Spleen (tissue), 7 donors: Measurements from ENCODE around the gene SCGB1D1.

ENCODE experiments used
- CTCF ChIP-seq, 11 experiments: fragments of 200-600 bp in 7 of 11; fragments of 450-650 bp in 4 of 11; sonication (generic) in 4 of 11; IDR thresholded peaks in 8 of 11; conservative IDR thresholded peaks in 3 of 11; 1 replicate in 7 of 11; 2 replicates in 4 of 11; pipeline versions ENCODE4 v1.4.0 to v1.8.0; 2016 to 2021; ENCODE audit warnings: antibody characterized with exemption in 11 of 11, inconsistent platforms in 4 of 11, mild to moderate bottlenecking in 1 of 11
- POLR2A ChIP-seq, 3 donors: fragments of 450-650 bp; IDR thresholded peaks; one replicate each; pipeline ENCODE4 v1.5.1; 2017; ENCODE audit warnings: antibody characterized with exemption in 3 of 3, mild to moderate bottlenecking in 1 of 3
- donor health status: DM: no; HTN: no; CAD: no; lungs with moderate emphysema.
- donor health status: DM: no; HTN: no; CAD: no.
- donor health status: DM: no; HTN: no; CAD: no.

GRCh38 chr11:62150887-62151736 lies 38.9 kb upstream of the SCGB1D1 start:
- no peak for TF ChIP-seq CTCF (IDR thresholded peaks at IDR 0.05 in 8 of 11, conservative IDR thresholded peaks at IDR 0.05 in 3 of 11)
- TF ChIP-seq POLR2A (IDR thresholded peaks at IDR 0.05), result no peak
